ENCODE measurements around the gene PRKCA.

Gene PRKCA

GRCh38 chr17:66839616-66840015 lies 537.2 kb downstream of the PRKCA start:
- DNase-seq (ENCODE audit: low spot score), result no peak

DNA sequence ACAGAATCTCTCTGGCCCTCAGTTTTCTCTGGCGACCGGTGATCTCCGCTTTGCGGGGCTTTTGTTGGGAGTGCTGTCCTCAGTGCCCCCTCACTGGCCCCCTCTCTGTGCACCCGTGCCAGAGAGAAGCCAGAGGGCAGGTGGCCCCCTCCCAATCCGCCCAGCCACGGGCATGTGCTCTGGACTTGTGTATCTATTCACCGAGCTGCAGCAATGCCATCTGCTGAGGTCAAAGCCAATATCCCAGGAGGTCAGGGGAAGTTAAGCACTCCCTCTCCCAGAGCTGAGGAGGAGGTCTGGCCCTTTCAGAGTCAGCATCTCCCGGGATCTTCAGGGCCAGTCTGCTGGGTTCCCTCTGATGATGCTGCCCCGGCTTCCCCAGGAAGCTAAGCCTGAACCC lies 537.6 kb downstream of the PRKCA start:
- no peak for DNase-seq (ENCODE audit: low spot score)

GRCh38 chr17:66841328-66841727 lies 538.9 kb downstream of the PRKCA start:
- DNase-seq (ENCODE audit: low spot score), result no peak

DNA sequence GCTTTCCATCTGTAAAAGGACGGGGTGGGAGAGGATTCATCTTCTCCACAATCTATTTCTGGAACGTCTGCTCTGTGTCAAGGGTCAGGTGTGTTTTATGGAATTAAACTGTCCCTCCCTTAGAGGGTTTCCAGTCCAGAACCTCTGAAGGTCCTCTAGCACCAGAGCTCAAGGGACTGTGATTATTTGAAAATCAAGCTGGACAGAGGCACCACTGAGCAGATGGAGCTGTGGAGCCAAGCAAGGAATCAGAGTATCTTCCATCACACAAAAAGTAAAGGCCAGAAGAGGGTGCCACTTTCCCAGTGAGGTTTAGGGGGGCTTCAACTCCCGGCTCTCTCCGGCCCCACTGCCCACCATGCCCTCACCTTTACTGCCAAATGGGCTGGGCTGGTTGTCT lies 539.3 kb downstream of the PRKCA start:
- DNase-seq (ENCODE audit: low spot score), result no peak

DNA sequence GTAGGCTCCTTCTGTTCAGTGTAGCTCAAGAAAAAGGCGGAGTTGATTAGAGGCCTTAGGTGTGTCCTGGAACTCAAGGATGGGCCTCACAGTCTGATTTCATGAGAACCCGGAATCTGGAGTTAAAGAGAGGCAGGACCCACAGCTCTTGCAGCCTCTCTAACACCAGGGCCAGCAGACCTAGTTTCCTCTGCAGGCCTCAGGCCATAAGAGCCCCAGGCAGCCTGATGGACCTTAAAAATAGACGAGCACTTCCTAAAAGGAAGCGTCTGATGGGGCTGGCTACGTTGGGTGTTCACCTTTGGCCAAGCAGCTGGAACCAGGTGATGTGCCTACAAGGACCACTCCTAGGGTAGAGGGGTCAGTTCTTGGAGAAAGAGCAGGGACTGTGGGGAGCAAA lies 540.1 kb downstream of the PRKCA start:
- no peak for DNase-seq (ENCODE audit: low spot score)

- no peak for DNase-seq (ENCODE audit: low spot score)
These were observed 540.5 kb downstream of the PRKCA start for GRCh38 chr17:66842959-66843358.

- DNase-seq (ENCODE audit: low spot score), result no peak
These were observed 541.2 kb downstream of the PRKCA start for GRCh38 chr17:66843627-66844026.

DNA sequence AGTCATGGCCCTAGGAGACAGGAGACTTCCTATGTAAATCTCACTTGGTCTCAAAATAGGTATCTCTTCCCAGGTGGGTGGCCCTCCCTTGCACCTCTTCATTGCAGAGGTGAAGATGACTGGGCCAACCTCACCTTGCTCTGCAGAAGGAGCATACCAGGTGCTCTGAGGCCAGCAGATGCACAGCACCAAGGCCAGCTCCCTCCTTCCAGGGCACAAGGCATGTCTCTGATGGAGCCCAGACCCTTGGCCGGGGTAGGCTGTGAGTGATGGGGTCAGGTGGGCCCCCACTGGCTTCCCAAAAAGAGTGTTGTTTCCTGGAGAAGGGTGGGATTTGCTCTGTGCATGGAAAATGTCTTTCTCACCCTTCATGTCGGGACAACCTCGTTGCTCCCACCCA lies 545.3 kb downstream of the PRKCA start:
- no peak for DNase-seq (ENCODE audit: low spot score)

GRCh38 chr17:66848496-66848895 lies 546.1 kb downstream of the PRKCA start:
- no peak for DNase-seq (ENCODE audit: low spot score)

- no peak for DNase-seq (ENCODE audit: low spot score)
These were observed 546.7 kb downstream of the PRKCA start for GRCh38 chr17:66849032-66849655.

- DNase-seq (ENCODE audit: low spot score), result no peak
These were observed 547.6 kb downstream of the PRKCA start for GRCh38 chr17:66849851-66850580.

GRCh38 chr17:66850692-66851091 lies 548.3 kb downstream of the PRKCA start:
- DNase-seq (ENCODE audit: low spot score), result no peak

DNA sequence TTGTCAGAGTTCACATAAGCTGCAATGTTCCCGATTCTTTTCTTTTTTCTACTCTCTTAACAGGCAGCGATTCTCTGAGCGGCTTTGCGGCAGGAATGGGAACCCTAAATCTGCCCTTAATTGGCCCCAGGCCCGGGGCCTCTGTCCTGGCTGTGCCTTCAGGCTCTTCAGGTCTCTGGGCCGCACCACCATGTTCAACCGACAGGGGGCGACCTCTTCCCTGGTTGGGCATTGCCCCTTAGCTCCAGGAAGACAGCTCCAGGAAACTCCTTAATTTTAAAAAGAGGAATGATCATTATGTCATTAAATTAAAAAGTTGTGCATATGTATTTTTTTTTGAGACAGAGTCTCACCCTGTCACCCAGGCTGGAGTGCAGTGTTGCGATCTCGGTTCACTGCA lies 552.8 kb downstream of the PRKCA start:
- DNase-seq (ENCODE audit: low spot score), result peak; percentile 14

DNA sequence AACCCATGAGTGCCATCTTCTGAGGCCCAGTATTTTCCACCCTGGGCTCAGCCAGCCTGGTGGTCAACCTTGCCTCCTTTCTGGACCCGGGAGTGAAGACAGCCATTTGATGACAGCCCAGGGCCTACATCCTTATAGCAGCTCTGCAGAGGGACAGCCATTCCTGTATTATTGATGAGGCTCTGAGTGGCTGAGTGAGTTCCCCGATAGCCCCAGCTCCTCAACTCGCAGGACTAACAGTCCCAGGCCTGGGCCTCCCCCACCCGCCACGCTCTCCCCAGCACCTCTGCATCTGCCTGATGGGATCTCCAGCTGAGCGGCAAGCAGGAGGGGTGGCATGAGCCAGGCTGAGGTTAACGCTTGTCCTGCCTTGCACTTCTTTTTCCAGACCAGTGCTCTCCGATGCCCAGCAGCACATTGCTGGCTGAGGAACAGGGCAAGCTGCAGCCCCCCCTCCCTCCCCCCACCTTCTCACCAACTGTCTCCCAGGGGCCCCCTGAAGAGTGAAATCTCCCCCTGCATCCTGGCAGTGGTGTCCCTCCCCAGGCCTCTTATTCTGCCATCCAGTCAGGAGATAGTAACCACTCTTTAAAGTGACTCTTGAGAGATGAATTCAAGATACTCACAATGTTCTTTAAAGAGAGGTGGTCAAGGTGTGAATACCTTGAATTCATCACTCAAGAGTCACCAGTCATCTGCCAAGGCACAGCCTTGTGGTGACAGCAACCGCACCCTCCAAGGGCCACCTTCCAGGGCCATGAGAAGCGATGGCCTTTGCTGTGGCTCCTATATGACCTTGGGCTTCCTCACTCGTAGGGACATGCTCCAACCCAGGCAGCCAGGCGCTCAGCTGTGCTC lies 556.0 kb downstream of the PRKCA start:
- DNase-seq (ENCODE audit: low spot score), result no peak

GRCh38 chr17:66859353-66859752 lies 556.9 kb downstream of the PRKCA start:
- DNase-seq (ENCODE audit: low spot score), result no peak

DNA sequence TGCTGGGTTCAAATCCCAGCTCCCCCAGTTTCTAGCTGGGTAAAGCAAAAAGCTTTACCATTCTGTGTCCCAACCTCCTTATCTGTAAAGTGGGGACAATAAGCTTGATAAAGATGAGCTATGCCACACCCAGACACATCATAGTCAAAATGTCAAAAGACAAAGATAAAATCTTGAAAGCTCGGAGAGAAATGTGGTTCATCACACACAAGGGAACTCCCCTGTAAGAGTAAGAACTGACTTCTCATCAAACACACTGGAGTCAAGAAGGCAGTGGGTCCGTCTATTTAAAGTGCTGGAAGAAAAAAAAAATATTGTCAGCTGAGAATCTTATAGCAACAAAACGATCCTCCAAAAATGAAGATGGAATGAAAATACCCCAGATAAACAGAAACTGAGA lies 557.8 kb downstream of the PRKCA start:
- peak; percentile 1 for DNase-seq (ENCODE audit: low spot score)

Measured in activated CD4-positive, alpha-beta T cell treated with anti-CD3 and anti-CD28 coated beads, Interleukin-2, Interleukin-4, amounts not matched to agents 100 ng/mL and 50 ng/mL, durations not matched to agents 16 hours and 8 hours (primary cell).